HepG2 (cell line): ENCODE measurements around the gene TPCN2. TPM values are rescaled to one million over a fixed set of nuclear protein-coding genes. Genes with fewer than 3 reads are reported as not detected.

Source experiments
- HOXA7 ChIP-seq: sonication (generic); formaldehyde crosslinking; IDR thresholded peaks from 2 replicates; pipeline ENCODE4 v1.8.1; 2022; ENCODE audit warnings: mild to moderate bottlenecking, missing genetic modification reagents, moderate library complexity
- LCORL ChIP-seq, 2 experiments: fragments of 450-650 bp in 1 of 2; sonication (generic) in 1 of 2; formaldehyde crosslinking in 1 of 2; IDR thresholded peaks; 2 replicates each; pipeline versions ENCODE4 v1.5.0 to v1.6.1; 2017 to 2020; ENCODE audit warnings: antibody characterized with exemption in 1 of 2, missing genetic modification reagents in 1 of 2
- MEIS1 ChIP-seq: sonication (generic); formaldehyde crosslinking; IDR thresholded peaks from 2 replicates; pipeline ENCODE4 v1.9.0; 2021; ENCODE audit warnings: mild to moderate bottlenecking, missing genetic modification reagents, moderate library complexity, borderline replicate concordance
- PAX8 ChIP-seq: sonication (generic); formaldehyde crosslinking; IDR thresholded peaks from 2 replicates; pipeline ENCODE4 v1.8.0; 2022; ENCODE audit warnings: mild to moderate bottlenecking, missing genetic modification reagents, borderline replicate concordance
- STAT5B ChIP-seq: sonication (generic); formaldehyde crosslinking; IDR thresholded peaks from 2 replicates; pipeline ENCODE4 v1.4.0; 2020; ENCODE audit warnings: missing genetic modification reagents
- TARDBP ChIP-seq: sonication (generic); formaldehyde crosslinking; IDR thresholded peaks from 2 replicates; pipeline ENCODE4 v1.8.0; 2022; ENCODE audit warnings: mild to moderate bottlenecking, missing genetic modification reagents
- polyA plus RNA-seq, 8 experiments: library from polyadenylated mRNA; depleted of rRNA in 3 of 8; stranded (reverse) in 7 of 8; unstranded in 1 of 8; fragments of >200 nt; fragmentation: Illumina TruSeq in 4 of 8; extraction: Trizol in 4 of 8; gene quantifications; 2 replicates each; pipeline versions ENCODE4 v1.2.1 to v1.2.3, GENCODE V29; 2011 to 2016; ENCODE audit warnings: low read depth in 4 of 8, missing spikeins in 1 of 8, mixed read lengths in 1 of 8; ENCODE audit not compliant: insufficient read depth in 1 of 8
- total RNA-seq, 5 experiments: library from RNA; depleted of rRNA; stranded (reverse); fragments of >200 nt; fragmentation: Illumina TruSeq; extraction: Trizol; gene quantifications; 2 replicates each; pipeline ENCODE4 v1.2.3, GENCODE V29; 2016; ENCODE audit warnings: low read depth in 1 of 5
- TF ChIP-seq, protein P1 (sequence below): sonication (generic); formaldehyde crosslinking; IDR thresholded peaks from 2 replicates; pipeline ENCODE4 v1.4.0; 2020; ENCODE audit warnings: low read depth, mild to moderate bottlenecking, missing genetic modification reagents
- TF ChIP-seq, protein P2 (sequence below): sonication (generic); formaldehyde crosslinking; IDR thresholded peaks from 2 replicates; pipeline ENCODE4 v1.5.0; 2020; ENCODE audit warnings: mild to moderate bottlenecking, missing genetic modification reagents
- TF ChIP-seq, protein P3 (sequence below), 2 experiments: IDR thresholded peaks; 2 replicates each; pipeline ENCODE4 v1.6.1; 2011 to 2012; ENCODE audit warnings: low read length in 2 of 2, borderline replicate concordance in 1 of 2, low read depth in 1 of 2, mild to moderate bottlenecking in 1 of 2, moderate library complexity in 1 of 2
- TF ChIP-seq, protein P4 (sequence below): sonication (generic); formaldehyde crosslinking; conservative IDR thresholded peaks from 2 replicates; pipeline ENCODE4 v1.4.0; 2020; ENCODE audit warnings: missing genetic modification reagents
- TF ChIP-seq, protein P5 (sequence below): IDR thresholded peaks from 2 replicates; pipeline ENCODE4 v1.6.1; 2012; ENCODE audit warnings: low read length, improper control_type of control experiment
- TF ChIP-seq, protein P6 (sequence below): sonication (generic); formaldehyde crosslinking; IDR thresholded peaks from 2 replicates; pipeline ENCODE4 v1.8.0; 2022; ENCODE audit warnings: mild to moderate bottlenecking, missing genetic modification reagents

The TPCN2 gene
- total and polyA plus RNA-seq, 2 of the 13 experiments (the other 11 are each of a cell fraction or from before 2014, with no cell fraction given), result 5.6 to 5.9 TPM

DNA sequence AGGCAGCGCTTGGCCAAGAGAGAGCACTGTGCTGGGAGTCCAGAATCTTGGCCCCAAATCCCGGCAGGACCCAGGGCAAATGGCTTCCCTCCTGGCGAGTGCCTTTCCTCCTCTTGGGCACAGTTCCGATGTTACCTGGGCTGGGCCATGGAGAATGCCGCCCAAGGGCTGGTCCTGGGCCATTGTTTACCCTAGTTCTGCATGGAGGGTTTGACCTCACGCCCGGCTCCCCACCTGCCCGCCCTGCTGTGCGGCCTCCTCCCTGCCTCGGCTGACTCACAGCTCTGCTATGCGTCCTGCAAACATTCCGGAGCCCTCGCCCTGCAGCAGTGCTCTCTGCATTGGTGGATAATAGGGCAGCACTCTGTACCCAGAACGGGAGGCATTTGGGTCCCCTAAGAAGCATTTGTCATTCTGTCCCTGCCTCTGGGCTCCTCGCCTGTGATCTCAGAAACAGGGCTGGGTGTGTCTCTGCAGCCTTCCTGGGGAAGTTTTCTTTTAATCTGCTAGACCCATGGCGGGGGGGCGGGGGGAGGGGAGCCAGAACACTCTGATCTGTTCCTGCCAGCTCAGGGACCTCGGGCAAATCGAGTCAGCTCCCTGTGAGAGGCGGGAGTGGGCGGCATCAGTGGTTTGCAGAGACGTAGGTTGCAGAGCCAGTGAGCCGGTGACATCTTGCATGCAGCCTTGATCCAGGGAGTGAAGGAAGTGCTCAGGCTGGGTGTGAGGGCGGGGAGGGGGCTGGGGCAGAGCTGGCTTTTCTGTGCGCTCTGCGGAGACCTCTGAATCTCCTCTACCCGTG lies 74.1 kb downstream of the TPCN2 start (continued):
- TF ChIP-seq, protein P1, sequence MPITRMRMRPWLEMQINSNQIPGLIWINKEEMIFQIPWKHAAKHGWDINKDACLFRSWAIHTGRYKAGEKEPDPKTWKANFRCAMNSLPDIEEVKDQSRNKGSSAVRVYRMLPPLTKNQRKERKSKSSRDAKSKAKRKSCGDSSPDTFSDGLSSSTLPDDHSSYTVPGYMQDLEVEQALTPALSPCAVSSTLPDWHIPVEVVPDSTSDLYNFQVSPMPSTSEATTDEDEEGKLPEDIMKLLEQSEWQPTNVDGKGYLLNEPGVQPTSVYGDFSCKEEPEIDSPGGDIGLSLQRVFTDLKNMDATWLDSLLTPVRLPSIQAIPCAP (CRISPR knock-in tag), result no peak
- TF ChIP-seq, protein P2, sequence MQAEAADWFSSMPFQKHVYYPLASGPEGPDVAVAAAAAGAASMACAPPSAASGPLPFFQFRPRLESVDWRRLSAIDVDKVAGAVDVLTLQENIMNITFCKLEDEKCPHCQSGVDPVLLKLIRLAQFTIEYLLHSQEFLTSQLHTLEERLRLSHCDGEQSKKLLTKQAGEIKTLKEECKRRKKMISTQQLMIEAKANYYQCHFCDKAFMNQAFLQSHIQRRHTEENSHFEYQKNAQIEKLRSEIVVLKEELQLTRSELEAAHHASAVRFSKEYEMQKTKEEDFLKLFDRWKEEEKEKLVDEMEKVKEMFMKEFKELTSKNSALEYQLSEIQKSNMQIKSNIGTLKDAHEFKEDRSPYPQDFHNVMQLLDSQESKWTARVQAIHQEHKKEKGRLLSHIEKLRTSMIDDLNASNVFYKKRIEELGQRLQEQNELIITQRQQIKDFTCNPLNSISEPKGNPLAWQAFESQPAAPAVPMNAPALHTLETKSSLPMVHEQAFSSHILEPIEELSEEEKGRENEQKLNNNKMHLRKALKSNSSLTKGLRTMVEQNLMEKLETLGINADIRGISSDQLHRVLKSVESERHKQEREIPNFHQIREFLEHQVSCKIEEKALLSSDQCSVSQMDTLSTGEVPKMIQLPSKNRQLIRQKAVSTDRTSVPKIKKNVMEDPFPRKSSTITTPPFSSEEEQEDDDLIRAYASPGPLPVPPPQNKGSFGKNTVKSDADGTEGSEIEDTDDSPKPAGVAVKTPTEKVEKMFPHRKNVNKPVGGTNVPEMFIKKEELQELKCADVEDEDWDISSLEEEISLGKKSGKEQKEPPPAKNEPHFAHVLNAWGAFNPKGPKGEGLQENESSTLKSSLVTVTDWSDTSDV, result no peak
- TF ChIP-seq, protein P3, sequence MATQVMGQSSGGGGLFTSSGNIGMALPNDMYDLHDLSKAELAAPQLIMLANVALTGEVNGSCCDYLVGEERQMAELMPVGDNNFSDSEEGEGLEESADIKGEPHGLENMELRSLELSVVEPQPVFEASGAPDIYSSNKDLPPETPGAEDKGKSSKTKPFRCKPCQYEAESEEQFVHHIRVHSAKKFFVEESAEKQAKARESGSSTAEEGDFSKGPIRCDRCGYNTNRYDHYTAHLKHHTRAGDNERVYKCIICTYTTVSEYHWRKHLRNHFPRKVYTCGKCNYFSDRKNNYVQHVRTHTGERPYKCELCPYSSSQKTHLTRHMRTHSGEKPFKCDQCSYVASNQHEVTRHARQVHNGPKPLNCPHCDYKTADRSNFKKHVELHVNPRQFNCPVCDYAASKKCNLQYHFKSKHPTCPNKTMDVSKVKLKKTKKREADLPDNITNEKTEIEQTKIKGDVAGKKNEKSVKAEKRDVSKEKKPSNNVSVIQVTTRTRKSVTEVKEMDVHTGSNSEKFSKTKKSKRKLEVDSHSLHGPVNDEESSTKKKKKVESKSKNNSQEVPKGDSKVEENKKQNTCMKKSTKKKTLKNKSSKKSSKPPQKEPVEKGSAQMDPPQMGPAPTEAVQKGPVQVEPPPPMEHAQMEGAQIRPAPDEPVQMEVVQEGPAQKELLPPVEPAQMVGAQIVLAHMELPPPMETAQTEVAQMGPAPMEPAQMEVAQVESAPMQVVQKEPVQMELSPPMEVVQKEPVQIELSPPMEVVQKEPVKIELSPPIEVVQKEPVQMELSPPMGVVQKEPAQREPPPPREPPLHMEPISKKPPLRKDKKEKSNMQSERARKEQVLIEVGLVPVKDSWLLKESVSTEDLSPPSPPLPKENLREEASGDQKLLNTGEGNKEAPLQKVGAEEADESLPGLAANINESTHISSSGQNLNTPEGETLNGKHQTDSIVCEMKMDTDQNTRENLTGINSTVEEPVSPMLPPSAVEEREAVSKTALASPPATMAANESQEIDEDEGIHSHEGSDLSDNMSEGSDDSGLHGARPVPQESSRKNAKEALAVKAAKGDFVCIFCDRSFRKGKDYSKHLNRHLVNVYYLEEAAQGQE (IDR thresholded peaks at IDR 0.05; ENCODE audit: borderline replicate concordance in 1 of 2, low read depth in 1 of 2, low read length in 2 of 2), result no peak
- TF ChIP-seq STAT5B (no peak), HOXA7 (no peak), TARDBP (CRISPR knock-in tag) (peak; percentile 70; the same call in 1 of the 2 replicates), MEIS1 (CRISPR knock-in tag) (no peak), PAX8 (CRISPR knock-in tag) (no peak), LCORL (IDR thresholded peaks at IDR 0.05) (no peak), LCORL (CRISPR knock-in tag; IDR thresholded peaks at IDR 0.05) (peak; percentile 98)
- TF ChIP-seq, protein P4, sequence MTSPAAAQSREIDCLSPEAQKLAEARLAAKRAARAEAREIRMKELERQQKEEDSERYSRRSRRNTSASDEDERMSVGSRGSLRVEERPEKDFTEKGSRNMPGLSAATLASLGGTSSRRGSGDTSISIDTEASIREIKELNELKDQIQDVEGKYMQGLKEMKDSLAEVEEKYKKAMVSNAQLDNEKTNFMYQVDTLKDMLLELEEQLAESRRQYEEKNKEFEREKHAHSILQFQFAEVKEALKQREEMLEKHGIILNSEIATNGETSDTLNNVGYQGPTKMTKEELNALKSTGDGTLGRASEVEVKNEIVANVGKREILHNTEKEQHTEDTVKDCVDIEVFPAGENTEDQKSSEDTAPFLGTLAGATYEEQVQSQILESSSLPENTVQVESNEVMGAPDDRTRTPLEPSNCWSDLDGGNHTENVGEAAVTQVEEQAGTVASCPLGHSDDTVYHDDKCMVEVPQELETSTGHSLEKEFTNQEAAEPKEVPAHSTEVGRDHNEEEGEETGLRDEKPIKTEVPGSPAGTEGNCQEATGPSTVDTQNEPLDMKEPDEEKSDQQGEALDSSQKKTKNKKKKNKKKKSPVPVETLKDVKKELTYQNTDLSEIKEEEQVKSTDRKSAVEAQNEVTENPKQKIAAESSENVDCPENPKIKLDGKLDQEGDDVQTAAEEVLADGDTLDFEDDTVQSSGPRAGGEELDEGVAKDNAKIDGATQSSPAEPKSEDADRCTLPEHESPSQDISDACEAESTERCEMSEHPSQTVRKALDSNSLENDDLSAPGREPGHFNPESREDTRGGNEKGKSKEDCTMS (CRISPR knock-in tag), result no peak
- TF ChIP-seq, protein P5, sequence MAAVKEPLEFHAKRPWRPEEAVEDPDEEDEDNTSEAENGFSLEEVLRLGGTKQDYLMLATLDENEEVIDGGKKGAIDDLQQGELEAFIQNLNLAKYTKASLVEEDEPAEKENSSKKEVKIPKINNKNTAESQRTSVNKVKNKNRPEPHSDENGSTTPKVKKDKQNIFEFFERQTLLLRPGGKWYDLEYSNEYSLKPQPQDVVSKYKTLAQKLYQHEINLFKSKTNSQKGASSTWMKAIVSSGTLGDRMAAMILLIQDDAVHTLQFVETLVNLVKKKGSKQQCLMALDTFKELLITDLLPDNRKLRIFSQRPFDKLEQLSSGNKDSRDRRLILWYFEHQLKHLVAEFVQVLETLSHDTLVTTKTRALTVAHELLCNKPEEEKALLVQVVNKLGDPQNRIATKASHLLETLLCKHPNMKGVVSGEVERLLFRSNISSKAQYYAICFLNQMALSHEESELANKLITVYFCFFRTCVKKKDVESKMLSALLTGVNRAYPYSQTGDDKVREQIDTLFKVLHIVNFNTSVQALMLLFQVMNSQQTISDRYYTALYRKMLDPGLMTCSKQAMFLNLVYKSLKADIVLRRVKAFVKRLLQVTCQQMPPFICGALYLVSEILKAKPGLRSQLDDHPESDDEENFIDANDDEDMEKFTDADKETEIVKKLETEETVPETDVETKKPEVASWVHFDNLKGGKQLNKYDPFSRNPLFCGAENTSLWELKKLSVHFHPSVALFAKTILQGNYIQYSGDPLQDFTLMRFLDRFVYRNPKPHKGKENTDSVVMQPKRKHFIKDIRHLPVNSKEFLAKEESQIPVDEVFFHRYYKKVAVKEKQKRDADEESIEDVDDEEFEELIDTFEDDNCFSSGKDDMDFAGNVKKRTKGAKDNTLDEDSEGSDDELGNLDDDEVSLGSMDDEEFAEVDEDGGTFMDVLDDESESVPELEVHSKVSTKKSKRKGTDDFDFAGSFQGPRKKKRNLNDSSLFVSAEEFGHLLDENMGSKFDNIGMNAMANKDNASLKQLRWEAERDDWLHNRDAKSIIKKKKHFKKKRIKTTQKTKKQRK, result no peak
- TF ChIP-seq, protein P6, sequence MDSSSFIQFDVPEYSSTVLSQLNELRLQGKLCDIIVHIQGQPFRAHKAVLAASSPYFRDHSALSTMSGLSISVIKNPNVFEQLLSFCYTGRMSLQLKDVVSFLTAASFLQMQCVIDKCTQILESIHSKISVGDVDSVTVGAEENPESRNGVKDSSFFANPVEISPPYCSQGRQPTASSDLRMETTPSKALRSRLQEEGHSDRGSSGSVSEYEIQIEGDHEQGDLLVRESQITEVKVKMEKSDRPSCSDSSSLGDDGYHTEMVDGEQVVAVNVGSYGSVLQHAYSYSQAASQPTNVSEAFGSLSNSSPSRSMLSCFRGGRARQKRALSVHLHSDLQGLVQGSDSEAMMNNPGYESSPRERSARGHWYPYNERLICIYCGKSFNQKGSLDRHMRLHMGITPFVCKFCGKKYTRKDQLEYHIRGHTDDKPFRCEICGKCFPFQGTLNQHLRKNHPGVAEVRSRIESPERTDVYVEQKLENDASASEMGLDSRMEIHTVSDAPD (CRISPR knock-in tag), result no peak
